ENCODE results near the gene MDH1B.

MDH1B gene

GRCh38 chr2:206707164-206707701, 57.9 kb downstream of the MDH1B start:
- Histone ChIP-seq H3K9me2 (replicated peaks; ENCODE audit: low read depth, low read length) (no peaks in the 10 kb centered on the region), H2AFZ (ENCODE audit: low read length) (no peak overlapping the region), H3K9ac (ENCODE audit: low read depth, low read length, poor library complexity, severe bottlenecking) (no peak overlapping the region), H3K4me3 (ENCODE audit: low read length, poor library complexity, severe bottlenecking) (peak overlapping the region; percentile 33), H3K27me3 (ENCODE audit: insufficient read depth, low read length, poor library complexity, severe bottlenecking) (no peaks in the 10 kb centered on the region), H3K36me3 (ENCODE audit: insufficient read depth, low read length) (no peaks in the 10 kb centered on the region), H3F3A (ENCODE audit: low read depth) (0 out of 2 replicates have a peak, but pooled peaks cover 11% of the 10 kb centered on the region), H3K4me2 (ENCODE audit: low read depth, low read length, poor library complexity, severe bottlenecking) (peak overlapping the region; percentile 49), H3K79me2 (ENCODE audit: insufficient read depth, low read length) (no peaks in the 10 kb centered on the region), H4K20me1 (ENCODE audit: insufficient read depth, low read length, poor library complexity, severe bottlenecking) (no peaks in the 10 kb centered on the region), H3K9me3 (ENCODE audit: insufficient read depth, low read depth, low read length) (no peaks in the 10 kb centered on the region), H3K4me1 (ENCODE audit: insufficient read depth, low read length, poor library complexity, severe bottlenecking) (peaks cover 28% of the 10 kb centered on the region)
- TF ChIP-seq EZH2phosphoT487 (IDR thresholded peaks at IDR 0.05; ENCODE audit: borderline replicate concordance) (no peak), CTCF (conservative IDR thresholded peaks at IDR 0.05; ENCODE audit: low read length) (no peak)

DNA sequence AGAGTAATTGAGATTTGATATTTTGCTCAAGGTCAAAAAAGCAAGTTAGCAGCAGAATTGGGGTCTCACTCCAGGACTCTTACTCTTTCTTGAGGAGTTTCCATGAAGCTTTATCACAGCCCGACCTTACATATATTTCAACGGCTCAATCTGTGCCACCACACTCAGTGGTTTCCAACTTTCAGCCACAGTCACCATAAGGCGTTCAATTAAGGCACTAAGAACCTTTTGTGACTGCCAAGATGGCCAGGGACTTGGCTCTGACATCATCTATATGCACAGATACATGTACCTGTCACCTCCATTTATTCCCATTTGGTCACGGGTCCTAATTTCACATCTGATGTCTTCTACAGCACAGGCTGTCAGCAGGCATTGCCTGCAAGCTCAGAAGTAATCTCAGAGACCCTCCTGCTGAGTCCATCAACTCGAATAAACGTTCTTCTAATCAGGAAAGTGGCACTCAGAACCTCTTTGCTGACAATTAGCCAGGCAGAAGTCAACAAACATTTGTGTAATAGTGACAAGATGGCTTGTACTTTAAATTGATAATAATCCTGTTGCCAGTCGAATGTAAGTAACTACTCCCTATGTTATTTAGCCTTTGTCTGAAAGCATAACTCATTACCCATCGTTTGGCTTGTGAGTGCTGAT, 63.0 kb downstream of the MDH1B start:
- no peak overlapping the region for H2AFZ ChIP-seq (ENCODE audit: low read length)
- H4K20me1 ChIP-seq (ENCODE audit: insufficient read depth, low read length, poor library complexity, severe bottlenecking) = no peaks in the 10 kb centered on the region
- H3K4me3 ChIP-seq (ENCODE audit: low read length, poor library complexity, severe bottlenecking) = no peak overlapping the region
- H3K9ac ChIP-seq (ENCODE audit: low read depth, low read length, poor library complexity, severe bottlenecking) = no peak overlapping the region
- H3K79me2 ChIP-seq (ENCODE audit: insufficient read depth, low read length) = no peaks in the 10 kb centered on the region
- no peaks in the 10 kb centered on the region for H3K27me3 ChIP-seq (ENCODE audit: insufficient read depth, low read length, poor library complexity, severe bottlenecking)
- no peaks in the 10 kb centered on the region for H3K9me3 ChIP-seq (ENCODE audit: insufficient read depth, low read depth, low read length)
- no peaks in the 10 kb centered on the region for H3K9me2 ChIP-seq (replicated peaks; ENCODE audit: low read depth, low read length)
- TF ChIP-seq EZH2phosphoT487 (IDR thresholded peaks at IDR 0.05; ENCODE audit: borderline replicate concordance) (no peak), CTCF (conservative IDR thresholded peaks at IDR 0.05; ENCODE audit: low read length) (no peak)
- H3F3A ChIP-seq (ENCODE audit: low read depth) = 0 out of 2 replicates have a peak, but pooled peaks cover under 1% of the 10 kb centered on the region
- H3K36me3 ChIP-seq (ENCODE audit: insufficient read depth, low read length) = no peaks in the 10 kb centered on the region
- H3K4me1 ChIP-seq (ENCODE audit: insufficient read depth, low read length, poor library complexity, severe bottlenecking) = peaks cover 16% of the 10 kb centered on the region
- H3K4me2 ChIP-seq (ENCODE audit: low read depth, low read length, poor library complexity, severe bottlenecking) = no peak overlapping the region

- Histone ChIP-seq H3K9me2 (replicated peaks; ENCODE audit: low read depth, low read length) (no peaks in the 10 kb centered on the region), H4K20me1 (ENCODE audit: insufficient read depth, low read length, poor library complexity, severe bottlenecking) (no peaks in the 10 kb centered on the region), H3K4me1 (ENCODE audit: insufficient read depth, low read length, poor library complexity, severe bottlenecking) (peaks cover 14% of the 10 kb centered on the region), H3K27me3 (ENCODE audit: insufficient read depth, low read length, poor library complexity, severe bottlenecking) (no peaks in the 10 kb centered on the region), H3K79me2 (ENCODE audit: insufficient read depth, low read length) (no peaks in the 10 kb centered on the region), H3K4me3 (ENCODE audit: low read length, poor library complexity, severe bottlenecking) (peak overlapping the region; percentile 45), H3K36me3 (ENCODE audit: insufficient read depth, low read length) (no peaks in the 10 kb centered on the region), H3K9ac (ENCODE audit: low read depth, low read length, poor library complexity, severe bottlenecking) (peak overlapping the region; percentile 35), H3K9me3 (ENCODE audit: insufficient read depth, low read depth, low read length) (no peaks in the 10 kb centered on the region), H3F3A (ENCODE audit: low read depth) (no peaks in the 10 kb centered on the region), H3K4me2 (ENCODE audit: low read depth, low read length, poor library complexity, severe bottlenecking) (peak overlapping the region; percentile 61), H2AFZ (ENCODE audit: low read length) (peak overlapping the region; percentile 82)
- TF ChIP-seq EZH2phosphoT487 (IDR thresholded peaks at IDR 0.05; ENCODE audit: borderline replicate concordance) = no peak
- TF ChIP-seq CTCF (conservative IDR thresholded peaks at IDR 0.05; ENCODE audit: low read length) = no peak
These were observed 65.0 kb downstream of the MDH1B start for GRCh38 chr2:206700156-206700555.
